BJ (cell line): ENCODE results near the gene MADCAM1. TPM values are rescaled to one million over a fixed set of nuclear protein-coding genes. Genes with fewer than 3 reads are reported as not detected.

ENCODE experiments used
- CTCF ChIA-PET: fragments of 350-600 bp; formaldehyde crosslinking; extraction: SDS; loops from one replicate; lab custom pipeline; 2021; ENCODE audit warnings: antibody characterized with exemption, inconsistent platforms; lab: Yijun Ruan, JAX
- POLR2A ChIA-PET: fragments of 300-600 bp; sonication (Branson Sonifier 250); formaldehyde crosslinking; extraction: SDS; loops from one replicate; lab custom pipeline; 2021; ENCODE audit warnings: antibody characterized with exemption; lab: Charles Lee
- DNase-seq: peaks from one replicate; pipeline ENCODE4 v3.0.0-alpha.2; 2011; ENCODE audit warnings: low read depth
- H3K27me3 ChIP-seq: 2 replicates; pipeline ENCODE4 v1.6.0; 2011; ENCODE audit warnings: low read length; ENCODE audit not compliant: control insufficient read depth, insufficient read depth
- H3K36me3 ChIP-seq: 2 replicates; pipeline ENCODE4 v1.5.1; 2011; ENCODE audit warnings: low read length; ENCODE audit not compliant: control insufficient read depth, insufficient read depth
- H3K4me3 ChIP-seq: 2 replicates; pipeline ENCODE4 v1.5.1; 2011; ENCODE audit warnings: low read depth, mild to moderate bottlenecking, control low read depth, low read length
- CTCF ChIP-seq: IDR thresholded peaks from 2 replicates; pipeline ENCODE4 v1.5.1; 2011; ENCODE audit warnings: low read depth, mild to moderate bottlenecking, control low read depth, inconsistent platforms, low read length, moderate library complexity; ENCODE audit not compliant: insufficient read depth
- polyA plus RNA-seq: library from polyadenylated mRNA; depleted of rRNA; stranded (reverse); fragments of >200 nt; gene quantifications from 2 replicates; pipeline ENCODE4 v1.2.3, GENCODE V29; 2011

MADCAM1 gene
- polyA plus RNA-seq, 1 experiment: 0.10 TPM

GRCh38 chr19:452829-453228, 43.5 kb upstream of the MADCAM1 start:
- POLR2A ChIA-PET: no interaction called here
- no peak for DNase-seq
- no peaks in the 10 kb centered on the region for H3K27me3 ChIP-seq
- no peaks in the 10 kb centered on the region for H3K36me3 ChIP-seq
- TF ChIP-seq CTCF: no peak
- CTCF ChIA-PET: interaction anchor here (1.0 kb wide), 1 partner anchor 53 kb away, joined by 3 read pairs; no protein-coding TSS in a partner anchor
- H3K4me3 ChIP-seq: no peak overlapping the region

- Histone ChIP-seq H3K4me3 (no peak overlapping the region), H3K36me3 (no peaks in the 10 kb centered on the region), H3K27me3 (no peaks in the 10 kb centered on the region)
- no peak for DNase-seq
- ChIA-PET CTCF (interaction anchor here (1.0 to 1.5 kb wide), 2 partner anchors 18 to 53 kb away, joined by 3 read pairs; no protein-coding TSS in a partner anchor), POLR2A (no interaction called here)
- no peak for TF ChIP-seq CTCF
Observed at GRCh38 chr19:453606-454005, 42.7 kb upstream of the MADCAM1 start.

- no peak overlapping the region for H3K4me3 ChIP-seq
- ChIA-PET POLR2A (no interaction called here), CTCF (interaction anchor here (1.4 to 1.5 kb wide), 2 partner anchors 16 to 45 kb away, joined by 3 to 4 read pairs; no protein-coding TSS in a partner anchor)
- no peak for TF ChIP-seq CTCF
- no peaks in the 10 kb centered on the region for H3K36me3 ChIP-seq
- no peak for DNase-seq
- no peaks in the 10 kb centered on the region for H3K27me3 ChIP-seq
Observed at GRCh38 chr19:455031-455705, 41.1 kb upstream of the MADCAM1 start.

- ChIA-PET CTCF (interaction anchor here (1.4 kb wide), 1 partner anchor 46 kb away, joined by 4 read pairs; no protein-coding TSS in a partner anchor), POLR2A (no interaction called here)
- H3K27me3 ChIP-seq: no peaks in the 10 kb centered on the region
- no peak for DNase-seq
- no peak overlapping the region for H3K4me3 ChIP-seq
- H3K36me3 ChIP-seq: no peaks in the 10 kb centered on the region
- TF ChIP-seq CTCF: no peak
Observed at GRCh38 chr19:455851-456546, 40.3 kb upstream of the MADCAM1 start.

GRCh38 chr19:456547-457110, 39.7 kb upstream of the MADCAM1 start:
- no peak for DNase-seq
- Histone ChIP-seq H3K27me3 (0 out of 2 replicates have a peak, but pooled peaks cover 1% of the 10 kb centered on the region), H3K36me3 (no peaks in the 10 kb centered on the region), H3K4me3 (no peak overlapping the region)
- ChIA-PET CTCF (no interaction called here), POLR2A (no interaction called here)
- TF ChIP-seq CTCF: no peak
